ENCODE data around the gene HIP1R.

Gene HIP1R

GRCh38 chr12:122830517-122831214 lies 4.6 kb upstream of the HIP1R start:
- peak; percentile 57 for DNase-seq (ENCODE audit: low read depth)

- no peak for DNase-seq (ENCODE audit: low read depth)
These were observed 945 bp upstream of the HIP1R start for GRCh38 chr12:122834104-122834920.

GRCh38 chr12:122835750-122836026 lies 431 bp downstream of the HIP1R start:
- DNase-seq (ENCODE audit: low read depth) = no peak

GRCh38 chr12:122836027-122836921 lies 1.0 kb downstream of the HIP1R start:
- DNase-seq (ENCODE audit: low read depth) = no peak

GRCh38 chr12:122837306-122838265 lies 2.3 kb downstream of the HIP1R start:
- DNase-seq (ENCODE audit: low read depth) = no peak

- DNase-seq (ENCODE audit: low read depth) = no peak
These were observed 3.6 kb downstream of the HIP1R start for GRCh38 chr12:122838841-122839240.

- DNase-seq (ENCODE audit: low read depth) = no peak
These were observed 4.8 kb downstream of the HIP1R start for GRCh38 chr12:122839907-122840554.

- DNase-seq (ENCODE audit: low read depth) = no peak
These were observed 5.6 kb downstream of the HIP1R start for GRCh38 chr12:122840580-122841513.

- DNase-seq (ENCODE audit: low read depth) = no peak
These were observed 6.5 kb downstream of the HIP1R start for GRCh38 chr12:122841544-122842321.

- DNase-seq (ENCODE audit: low read depth) = no peak
These were observed 7.5 kb downstream of the HIP1R start for GRCh38 chr12:122842505-122843405.

GRCh38 chr12:122843455-122843854 lies 8.2 kb downstream of the HIP1R start:
- DNase-seq (ENCODE audit: low read depth) = no peak

GRCh38 chr12:122844366-122844971 lies 9.2 kb downstream of the HIP1R start:
- DNase-seq (ENCODE audit: low read depth) = no peak

- no peak for DNase-seq (ENCODE audit: low read depth)
These were observed 10.0 kb downstream of the HIP1R start for GRCh38 chr12:122845041-122845864.

GRCh38 chr12:122845865-122846621 lies 10.8 kb downstream of the HIP1R start:
- no peak for DNase-seq (ENCODE audit: low read depth)

GRCh38 chr12:122846622-122847515 lies 11.6 kb downstream of the HIP1R start:
- DNase-seq (ENCODE audit: low read depth) = no peak
